H1 (cell line): ENCODE measurements around the gene F2RL2. TPM values are rescaled to one million over a fixed set of nuclear protein-coding genes. Genes with fewer than 3 reads are reported as not detected.

Source experiments
- MAX ChIP-seq: IDR thresholded peaks from 2 replicates; pipeline ENCODE4 v1.6.1; 2012; ENCODE audit warnings: inconsistent platforms
- NANOG ChIP-seq: IDR thresholded peaks from 2 replicates; pipeline ENCODE4 v1.6.1; 2011; ENCODE audit warnings: low read length, low read depth, mild to moderate bottlenecking, inconsistent platforms; ENCODE audit not compliant: insufficient read depth, poor library complexity, severe bottlenecking
- RNF2 ChIP-seq: fragments of 200-900, 300-1000 bp; sonication (generic); IDR thresholded peaks from 2 replicates; pipeline ENCODE4 v1.7.1; 2016; ENCODE audit warnings: borderline replicate concordance, low read depth, mild to moderate bottlenecking, antibody characterized with exemption, low read length; ENCODE audit not compliant: poor library complexity, severe bottlenecking; ENCODE audit errors: missing control alignments
- SP4 ChIP-seq: IDR thresholded peaks from 2 replicates; pipeline ENCODE4 v1.6.1; 2012; ENCODE audit warnings: low read length, inconsistent platforms
- polyA plus RNA-seq, 7 experiments: library from polyadenylated mRNA; depleted of rRNA in 3 of 7; stranded (reverse) in 5 of 7; unstranded in 2 of 7; fragments of >200 nt in 5 of 7; fragments of 200-250 nt in 2 of 7; gene quantifications; 1 replicate in 5 of 7; 2 replicates in 1 of 7; 4 replicates in 1 of 7; pipeline versions ENCODE4 v1.2.1 to v1.2.3, GENCODE V29; 2011 to 2013; ENCODE audit warnings: missing spikeins in 2 of 7, mixed read lengths in 2 of 7
- total RNA-seq: library from RNA; stranded (reverse); fragmentation: NEBNext Ultra II Directional; extraction: Animal tissue kit (Norgen Biotek cat#: 25700); gene quantifications from 2 replicates; pipeline ENCODE4 v1.2.1, GENCODE V29; 2021

Gene F2RL2
- total and polyA plus RNA-seq, 2 of the 8 experiments (the other 6 are each of a cell fraction or from before 2014, with no cell fraction given): 0.03 to 0.07 TPM

- TF ChIP-seq NANOG (no peak), MAX (no peak), SP4 (no peak), RNF2 (no peak)
These were observed 33.9 kb upstream of the F2RL2 start (continued) for GRCh38 chr5:76657091-76657490.
